SW 1271 (cell line): ENCODE data around the gene SNX18.

Source experiments
- DNase-seq, 2 experiments: peaks; one replicate each; lab custom pipeline; 2025; lab: John Stamatoyannopoulos, UW

Gene SNX18

DNA sequence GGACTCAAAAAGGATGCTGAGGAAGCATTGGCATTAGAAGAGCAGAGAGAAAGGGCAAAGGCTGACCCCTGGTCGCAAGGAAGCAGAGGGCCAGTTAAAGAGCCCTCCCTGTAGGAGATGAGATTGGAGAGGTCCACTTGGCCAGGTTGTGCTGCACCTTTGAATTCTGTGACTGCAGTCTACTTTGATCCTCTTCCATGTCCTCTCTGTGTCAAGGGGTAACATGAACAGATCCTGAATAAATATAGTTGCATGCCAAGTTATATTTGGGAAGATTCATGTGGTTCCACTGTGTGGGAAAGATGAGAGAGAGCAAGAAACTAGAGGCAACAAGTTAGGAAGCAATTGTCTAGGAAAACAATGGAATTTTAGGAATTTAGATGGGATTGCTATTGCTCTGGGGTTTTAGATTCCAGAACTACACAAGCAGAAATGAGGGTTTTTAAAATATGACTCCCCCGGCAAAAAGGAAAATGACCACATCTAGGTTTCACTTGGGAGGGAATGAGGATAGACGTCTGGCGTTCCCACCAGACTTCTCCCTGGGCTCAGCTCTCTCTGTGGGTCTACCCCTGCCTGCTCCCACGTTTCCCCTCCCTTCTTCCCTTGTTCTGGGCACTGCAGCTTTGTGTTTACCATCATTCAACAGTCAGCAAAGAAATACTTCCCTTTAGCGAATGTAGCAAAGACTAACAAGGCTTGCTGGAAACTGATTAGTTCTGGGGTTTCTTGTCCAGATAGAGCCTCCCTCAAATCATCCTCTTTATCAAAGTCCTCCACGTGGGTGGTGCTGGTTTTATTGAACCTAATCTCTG lies 63.6 kb downstream of the SNX18 start:
- no peak for DNase-seq

DNA sequence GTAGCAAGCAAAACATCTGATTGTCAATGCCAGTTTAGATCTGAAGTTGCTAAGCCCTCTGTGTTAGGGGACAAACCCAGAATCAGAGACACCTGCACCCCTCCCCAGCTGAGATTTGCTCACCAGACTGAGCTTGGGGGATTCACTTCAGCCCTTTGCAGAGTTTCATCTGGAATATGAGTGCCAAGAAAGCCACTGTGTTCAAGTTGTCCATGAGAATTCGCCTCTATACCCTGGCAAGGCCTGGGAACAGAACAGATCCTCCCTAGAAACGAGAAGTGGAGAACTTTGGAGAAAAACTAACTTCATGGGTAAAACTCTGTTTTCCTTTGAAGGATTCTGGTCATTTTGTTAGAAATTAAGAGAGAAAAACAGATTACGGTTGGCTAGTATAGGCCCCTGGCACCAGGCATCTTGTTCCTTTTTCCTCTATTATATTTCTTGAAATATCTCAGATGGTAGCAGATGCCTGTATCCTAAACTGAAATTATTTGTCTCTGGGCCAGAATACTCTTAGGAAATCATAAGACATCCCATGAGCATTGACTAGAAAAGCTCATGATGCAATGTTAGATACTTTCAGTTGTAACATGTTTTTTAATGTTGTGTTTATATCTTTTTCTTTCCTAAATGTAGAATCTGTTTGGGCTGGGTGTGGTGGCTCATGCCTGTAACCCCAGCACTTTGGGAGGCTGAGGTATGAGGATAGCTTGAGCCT lies 64.4 kb downstream of the SNX18 start:
- no peak for DNase-seq

DNA sequence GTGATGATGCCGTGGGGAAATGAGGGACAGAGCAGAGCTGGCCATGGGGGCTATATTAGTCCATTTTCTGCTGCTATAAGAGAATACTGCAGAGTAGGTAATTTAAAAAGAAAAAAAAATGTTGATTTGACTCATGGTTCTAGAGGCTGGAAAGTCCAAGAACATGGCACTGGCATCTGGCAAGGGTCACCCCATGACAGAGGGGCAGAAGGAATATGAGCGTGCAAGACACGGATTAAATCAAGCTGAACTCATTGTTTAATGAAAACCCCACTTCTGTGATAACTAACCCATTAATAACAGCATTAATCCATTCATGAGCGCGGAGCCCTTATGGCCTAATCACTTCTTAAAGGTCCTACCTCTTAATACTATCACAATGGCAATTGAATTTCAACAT lies 68.8 kb downstream of the SNX18 start:
- DNase-seq, result no peak

DNA sequence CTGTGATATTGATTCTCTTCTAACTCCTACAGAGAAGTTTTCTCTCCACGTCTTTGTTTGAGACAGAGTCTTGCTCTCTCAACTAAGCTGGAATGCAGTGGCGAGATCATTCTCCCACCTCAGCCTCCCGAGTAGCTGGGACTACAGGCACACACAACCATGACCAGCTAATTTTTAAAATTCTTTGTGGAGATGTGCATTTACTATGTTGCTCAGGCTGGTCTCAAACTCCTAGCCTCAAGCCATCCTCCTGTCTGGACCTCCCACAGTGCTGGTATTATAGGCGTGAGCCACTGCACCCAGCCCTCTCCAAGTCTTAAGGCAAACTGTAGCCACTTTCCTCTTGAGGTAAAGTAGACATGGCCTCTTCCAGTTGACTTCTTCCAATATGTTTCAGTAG lies 72.2 kb downstream of the SNX18 start:
- no peak for DNase-seq

DNA sequence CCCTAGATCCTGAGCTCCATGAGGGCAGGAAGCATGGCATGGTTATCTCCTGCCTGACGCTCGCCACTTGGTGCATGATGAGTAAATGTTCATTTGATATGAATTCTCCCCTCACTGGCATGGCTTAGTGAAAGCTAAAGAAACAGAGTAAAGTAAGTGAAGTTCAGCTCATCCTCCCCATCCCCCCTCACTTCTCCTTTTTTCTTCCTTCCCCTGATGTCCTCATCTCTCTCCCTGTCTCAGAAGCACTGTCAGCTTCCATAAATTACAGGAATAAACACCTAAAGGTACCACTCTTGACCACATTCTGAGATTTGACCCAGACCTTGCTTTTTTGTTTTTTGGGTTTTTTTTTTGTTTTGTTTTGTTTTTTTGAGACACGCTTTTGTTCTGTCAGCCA lies 73.3 kb downstream of the SNX18 start:
- no peak for DNase-seq

DNA sequence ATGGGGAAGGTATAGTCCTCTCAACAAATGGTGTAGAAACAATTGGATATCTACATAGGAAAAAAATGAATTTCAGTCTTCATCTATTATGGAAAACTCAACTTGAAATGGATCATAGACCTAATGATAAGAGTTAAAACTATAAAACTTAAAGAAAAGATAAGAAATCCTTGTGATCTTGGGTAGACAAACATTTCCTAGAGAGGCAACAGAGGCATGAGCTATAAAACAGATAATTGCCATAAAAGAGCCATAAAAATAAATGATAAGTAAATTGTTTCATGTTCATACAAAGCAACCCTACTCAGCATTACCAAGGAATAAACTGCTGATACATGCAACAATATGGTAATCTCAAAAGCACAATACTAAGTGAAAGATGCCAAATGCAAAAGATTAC lies 76.2 kb downstream of the SNX18 start:
- no peak for DNase-seq

DNA sequence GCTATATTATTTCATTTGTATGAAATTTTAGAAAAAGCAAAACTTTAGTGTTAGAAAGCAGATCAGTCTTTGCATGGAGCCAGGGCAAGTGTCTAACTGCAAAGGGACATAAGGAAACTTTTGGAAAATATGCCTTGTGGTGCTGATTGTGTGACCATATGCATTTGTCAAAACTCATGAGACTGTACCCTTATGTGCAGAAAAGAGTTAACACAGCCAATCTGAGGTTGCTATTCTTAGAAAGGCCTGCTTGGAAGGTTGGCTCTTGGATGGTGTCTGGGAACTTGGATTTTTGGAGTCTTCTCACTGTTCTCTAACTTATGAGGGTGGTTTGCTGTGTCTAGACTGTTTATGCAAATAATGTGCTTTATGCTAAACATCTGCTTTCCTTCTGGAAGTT lies 76.6 kb downstream of the SNX18 start:
- no peak for DNase-seq

DNA sequence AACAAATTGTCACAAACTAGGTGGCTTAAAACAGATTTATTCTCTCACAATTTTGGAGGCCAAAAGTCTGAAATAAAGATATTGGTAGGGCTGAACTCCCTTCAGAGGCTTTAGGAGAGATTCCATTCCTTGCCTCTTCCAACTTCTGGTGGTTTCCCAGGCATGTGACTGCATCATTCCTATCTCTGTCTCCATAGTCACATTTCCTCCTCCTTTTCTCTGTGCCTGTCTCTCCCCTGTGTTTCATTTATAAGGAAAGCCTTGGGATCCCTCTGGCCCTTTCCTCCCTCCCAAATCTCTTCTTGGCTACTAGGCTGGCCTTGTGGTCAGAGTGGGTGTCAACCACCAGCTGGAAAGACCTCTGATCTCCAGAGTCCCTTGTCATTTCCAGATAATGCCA lies 78.2 kb downstream of the SNX18 start:
- no peak for DNase-seq
